HL-60 (cell line): ENCODE results near the gene CASTOR1.

Experiments used
- DNase-seq, 2 experiments: peaks; one replicate each; pipeline ENCODE4 v3.0.0-alpha.2; 2010 to 2020; ENCODE audit warnings: low read depth in 1 of 2, low spot score in 1 of 2
- H3K27ac ChIP-seq: fragments of 250-450 bp; sonication (Bioruptor Pico); replicated peaks from 2 replicates; pipeline ENCODE4 v1.5.1; 2020; ENCODE audit warnings: mild to moderate bottlenecking, moderate library complexity
- H3K27me3 ChIP-seq: fragments of 250-450 bp; sonication (Bioruptor Pico); 2 replicates; pipeline ENCODE4 v1.5.1; 2021; ENCODE audit warnings: mild to moderate bottlenecking, moderate library complexity; ENCODE audit not compliant: insufficient read depth, poor library complexity, severe bottlenecking
- H3K4me3 ChIP-seq: replicated peaks from 2 replicates; pipeline ENCODE4 v1.5.1; 2011; ENCODE audit warnings: mild to moderate bottlenecking, control low read depth, low read length; ENCODE audit not compliant: insufficient read depth
- GABPA ChIP-seq: IDR thresholded peaks from 2 replicates; pipeline ENCODE4 v1.6.1; 2012; ENCODE audit warnings: low read depth
- POLR2AphosphoS5 ChIP-seq: IDR thresholded peaks from 2 replicates; pipeline ENCODE4 v1.6.1; 2012; ENCODE audit warnings: low read depth
- SPI1 ChIP-seq: IDR thresholded peaks from 2 replicates; pipeline ENCODE4 v1.6.1; 2012; ENCODE audit warnings: low read depth, mild to moderate bottlenecking, borderline replicate concordance
- TF ChIP-seq, protein P1 (sequence below): IDR thresholded peaks from 2 replicates; pipeline ENCODE4 v1.6.1; 2012; ENCODE audit warnings: low read depth; ENCODE audit not compliant: insufficient replicate concordance
- TF ChIP-seq, protein P2 (sequence below): IDR thresholded peaks from one replicate; pipeline ENCODE4 v1.5.1; 2011; ENCODE audit warnings: low read length, control low read depth, inconsistent platforms; ENCODE audit not compliant: insufficient read depth

Gene CASTOR1

DNA sequence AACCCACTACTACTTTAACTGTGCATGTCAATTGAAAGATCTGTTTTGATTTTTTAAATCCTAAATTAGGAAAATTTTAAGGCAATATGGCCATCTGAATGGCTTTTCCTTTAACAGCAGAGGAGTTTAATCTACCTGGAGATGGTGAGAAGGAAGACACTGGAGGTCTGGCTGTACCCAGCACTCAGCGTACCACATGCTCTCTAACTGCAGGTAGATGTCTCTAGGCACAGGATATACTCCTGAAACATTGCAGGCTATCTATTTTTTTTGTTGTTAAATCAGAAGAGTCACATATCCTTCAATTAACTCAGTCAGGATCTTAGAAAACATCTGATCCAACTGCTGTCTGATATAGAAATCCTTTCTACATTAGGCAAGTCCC is 17.3 kb upstream of the CASTOR1 start:
- DNase-seq: no peak
- H3K4me3 ChIP-seq: no peak overlapping the region
- no peak for TF ChIP-seq POLR2AphosphoS5
- TF ChIP-seq, protein P1, sequence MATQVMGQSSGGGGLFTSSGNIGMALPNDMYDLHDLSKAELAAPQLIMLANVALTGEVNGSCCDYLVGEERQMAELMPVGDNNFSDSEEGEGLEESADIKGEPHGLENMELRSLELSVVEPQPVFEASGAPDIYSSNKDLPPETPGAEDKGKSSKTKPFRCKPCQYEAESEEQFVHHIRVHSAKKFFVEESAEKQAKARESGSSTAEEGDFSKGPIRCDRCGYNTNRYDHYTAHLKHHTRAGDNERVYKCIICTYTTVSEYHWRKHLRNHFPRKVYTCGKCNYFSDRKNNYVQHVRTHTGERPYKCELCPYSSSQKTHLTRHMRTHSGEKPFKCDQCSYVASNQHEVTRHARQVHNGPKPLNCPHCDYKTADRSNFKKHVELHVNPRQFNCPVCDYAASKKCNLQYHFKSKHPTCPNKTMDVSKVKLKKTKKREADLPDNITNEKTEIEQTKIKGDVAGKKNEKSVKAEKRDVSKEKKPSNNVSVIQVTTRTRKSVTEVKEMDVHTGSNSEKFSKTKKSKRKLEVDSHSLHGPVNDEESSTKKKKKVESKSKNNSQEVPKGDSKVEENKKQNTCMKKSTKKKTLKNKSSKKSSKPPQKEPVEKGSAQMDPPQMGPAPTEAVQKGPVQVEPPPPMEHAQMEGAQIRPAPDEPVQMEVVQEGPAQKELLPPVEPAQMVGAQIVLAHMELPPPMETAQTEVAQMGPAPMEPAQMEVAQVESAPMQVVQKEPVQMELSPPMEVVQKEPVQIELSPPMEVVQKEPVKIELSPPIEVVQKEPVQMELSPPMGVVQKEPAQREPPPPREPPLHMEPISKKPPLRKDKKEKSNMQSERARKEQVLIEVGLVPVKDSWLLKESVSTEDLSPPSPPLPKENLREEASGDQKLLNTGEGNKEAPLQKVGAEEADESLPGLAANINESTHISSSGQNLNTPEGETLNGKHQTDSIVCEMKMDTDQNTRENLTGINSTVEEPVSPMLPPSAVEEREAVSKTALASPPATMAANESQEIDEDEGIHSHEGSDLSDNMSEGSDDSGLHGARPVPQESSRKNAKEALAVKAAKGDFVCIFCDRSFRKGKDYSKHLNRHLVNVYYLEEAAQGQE: peak; percentile 6

DNA sequence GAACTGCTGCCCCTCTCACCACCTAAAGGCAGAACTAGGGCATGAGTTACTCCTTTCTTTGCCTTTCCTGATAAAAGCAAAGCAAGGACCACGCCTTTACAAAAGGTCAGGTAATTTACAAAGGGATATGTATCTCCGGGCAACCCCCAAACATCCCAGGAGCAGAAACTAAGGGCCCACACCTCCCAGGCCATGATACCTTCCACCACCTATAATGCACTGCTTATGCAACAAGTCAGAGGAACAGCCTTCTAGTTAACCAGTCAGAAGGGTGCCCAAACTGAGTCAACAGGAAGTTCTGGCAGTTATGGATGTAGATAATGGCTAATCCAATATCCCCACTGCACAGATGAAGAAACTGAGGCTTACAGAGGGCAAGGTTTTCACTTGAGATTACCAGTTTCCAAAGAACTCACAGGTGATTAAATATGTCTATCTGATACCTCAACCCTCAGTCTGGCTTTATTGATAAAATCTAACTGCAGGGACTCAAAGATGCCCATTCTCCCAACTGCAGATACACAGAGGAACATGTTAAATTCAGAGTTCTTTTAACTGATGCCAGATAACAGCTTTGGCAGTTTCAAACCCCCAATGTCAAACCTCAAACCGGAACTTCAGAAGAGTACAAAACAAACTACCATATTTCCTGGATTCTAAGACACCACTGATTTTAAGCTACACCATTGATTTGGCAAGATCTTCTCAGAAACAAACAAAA is 16.8 kb upstream of the CASTOR1 start:
- H3K27ac ChIP-seq: peak overlapping the region; percentile 77
- TF ChIP-seq POLR2AphosphoS5 (no peak), GABPA (no peak), SPI1 (no peak)
- TF ChIP-seq, protein P1: no peak
- TF ChIP-seq, protein P2, sequence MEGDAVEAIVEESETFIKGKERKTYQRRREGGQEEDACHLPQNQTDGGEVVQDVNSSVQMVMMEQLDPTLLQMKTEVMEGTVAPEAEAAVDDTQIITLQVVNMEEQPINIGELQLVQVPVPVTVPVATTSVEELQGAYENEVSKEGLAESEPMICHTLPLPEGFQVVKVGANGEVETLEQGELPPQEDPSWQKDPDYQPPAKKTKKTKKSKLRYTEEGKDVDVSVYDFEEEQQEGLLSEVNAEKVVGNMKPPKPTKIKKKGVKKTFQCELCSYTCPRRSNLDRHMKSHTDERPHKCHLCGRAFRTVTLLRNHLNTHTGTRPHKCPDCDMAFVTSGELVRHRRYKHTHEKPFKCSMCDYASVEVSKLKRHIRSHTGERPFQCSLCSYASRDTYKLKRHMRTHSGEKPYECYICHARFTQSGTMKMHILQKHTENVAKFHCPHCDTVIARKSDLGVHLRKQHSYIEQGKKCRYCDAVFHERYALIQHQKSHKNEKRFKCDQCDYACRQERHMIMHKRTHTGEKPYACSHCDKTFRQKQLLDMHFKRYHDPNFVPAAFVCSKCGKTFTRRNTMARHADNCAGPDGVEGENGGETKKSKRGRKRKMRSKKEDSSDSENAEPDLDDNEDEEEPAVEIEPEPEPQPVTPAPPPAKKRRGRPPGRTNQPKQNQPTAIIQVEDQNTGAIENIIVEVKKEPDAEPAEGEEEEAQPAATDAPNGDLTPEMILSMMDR: no peak
- no peak overlapping the region for H3K4me3 ChIP-seq
- peak in 1 of 2 experiments; percentile 42 for DNase-seq
- no peaks in the 10 kb centered on the region for H3K27me3 ChIP-seq

More for the DNA sequence above, 17.3 kb upstream of the CASTOR1 start:
- Histone ChIP-seq H3K27ac (peak overlapping the region; percentile 77), H3K27me3 (no peaks in the 10 kb centered on the region)

DNA sequence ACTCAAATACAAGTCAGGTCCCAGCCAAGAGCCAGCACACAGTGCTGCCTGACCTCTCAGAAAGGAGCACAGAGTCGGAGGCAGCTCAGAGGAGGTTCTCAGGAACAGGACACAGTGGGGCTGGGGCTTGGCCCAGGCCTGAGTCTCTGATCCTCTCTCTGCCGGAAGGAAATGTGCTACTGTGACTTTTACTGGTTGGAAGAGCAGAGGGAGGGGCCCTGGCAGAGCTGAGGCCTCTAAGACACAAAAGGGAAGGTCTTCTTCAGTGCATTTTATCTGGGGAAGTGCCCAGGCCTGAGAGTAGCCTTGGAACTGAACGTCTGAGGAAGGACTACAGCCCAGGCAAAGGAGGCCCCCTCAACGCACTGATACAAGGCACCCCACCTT is 16.2 kb upstream of the CASTOR1 start:
- Histone ChIP-seq H3K27ac (peak overlapping the region; percentile 77), H3K27me3 (no peaks in the 10 kb centered on the region), H3K4me3 (no peak overlapping the region)
- TF ChIP-seq SPI1 (peak; percentile 69; the same call in 1 of the 2 replicates), POLR2AphosphoS5 (no peak)
- TF ChIP-seq, protein P1: no peak
- peak in 1 of 2 experiments; percentile 85 for DNase-seq

DNA sequence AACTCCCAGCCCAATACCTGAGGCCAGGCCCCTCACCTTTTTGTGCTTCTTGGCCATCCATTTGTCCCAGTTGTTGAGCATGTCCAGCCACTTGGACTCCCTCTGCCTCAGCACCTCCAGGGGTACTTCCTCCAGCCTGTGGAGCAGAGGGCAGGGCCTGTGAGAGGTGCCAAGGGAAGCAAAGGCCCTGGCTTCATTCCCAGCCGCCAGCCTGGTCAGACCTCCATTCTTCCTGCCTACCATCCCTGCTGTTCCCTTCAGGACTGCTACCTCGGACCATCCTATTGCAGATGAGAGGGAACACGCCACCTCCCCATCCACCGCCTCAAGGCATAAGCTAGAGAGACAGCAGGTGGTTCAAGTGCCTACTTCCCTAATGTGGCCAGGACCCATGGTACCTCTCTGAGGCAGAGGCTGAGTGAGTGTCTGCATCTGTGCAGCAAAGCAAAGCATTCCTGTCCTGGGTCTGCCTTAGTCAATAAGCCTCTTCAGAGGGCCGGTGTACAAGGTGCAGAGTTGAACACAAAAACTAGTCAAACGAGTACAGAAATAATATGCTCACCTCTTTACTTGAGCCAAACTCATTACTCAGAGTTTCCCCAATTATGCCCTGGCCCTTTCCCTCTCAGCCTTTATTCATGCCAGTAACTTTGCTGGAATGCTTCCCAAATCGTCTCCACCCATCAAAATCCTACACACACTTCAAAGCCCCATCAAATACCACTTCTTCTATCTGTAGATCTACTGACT is 15.4 kb upstream of the CASTOR1 start:
- TF ChIP-seq SPI1: no peak
- TF ChIP-seq, protein P2: no peak
- TF ChIP-seq, protein P1: no peak
- TF ChIP-seq POLR2AphosphoS5: no peak
- no peak for TF ChIP-seq GABPA
- peak in 1 of 2 experiments; percentile 63 for DNase-seq
- H3K4me3 ChIP-seq: no peak overlapping the region
- H3K27me3 ChIP-seq: no peaks in the 10 kb centered on the region
- H3K27ac ChIP-seq: peak overlapping the region; percentile 77
